Body of pancreas (tissue), 4 donors: ENCODE results near the gene ANKRD11. TPM values are rescaled to one million over a fixed set of nuclear protein-coding genes. Genes with fewer than 3 reads are reported as not detected.

Experiments
- ATAC-seq: fragments of 150-250 bp; one replicate; pipeline ENCODE4 v1.9.1; 2016
- DNase-seq, 4 donors: peaks; one replicate each; pipeline ENCODE4 v3.0.0-alpha.2; 2019
- H3K27ac ChIP-seq, 4 donors: fragments of 200-600 bp; sonication (generic); 1 replicate in 3 of 4; 2 replicates in 1 of 4; pipeline versions ENCODE4 v1.5.1 to v1.6.1; 2016 to 2019; ENCODE audit warnings: mild to moderate bottlenecking in 1 of 4, mixed read lengths in 1 of 4, moderate library complexity in 1 of 4
- H3K27me3 ChIP-seq, 2 donors: fragments of 200-600 bp; sonication (generic); one replicate each; pipeline ENCODE4 v1.6.0; 2016; ENCODE audit warnings: mild to moderate bottlenecking in 1 of 2
- H3K36me3 ChIP-seq, 2 donors: fragments of 200-600 bp; sonication (generic); replicated peaks in 1 of 2; 2 replicates each; pipeline ENCODE4 v1.5.1; 2016; ENCODE audit warnings: low read depth in 2 of 2; ENCODE audit not compliant: insufficient read depth in 1 of 2
- H3K4me1 ChIP-seq: fragments of 200-600 bp; sonication (generic); one replicate; pipeline ENCODE4 v1.6.0; 2016
- H3K4me3 ChIP-seq, 2 donors: fragments of 200-600 bp; sonication (generic); 1 replicate in 1 of 2; 2 replicates in 1 of 2; pipeline ENCODE4 v1.5.1; 2016 to 2019
- H3K9me3 ChIP-seq, 3 donors: fragments of 200-600 bp; sonication (generic); 1 replicate in 2 of 3; 2 replicates in 1 of 3; pipeline ENCODE4 v1.5.1; 2016
- CTCF ChIP-seq, 7 experiments: fragments of 450-650 bp in 4 of 7; fragments of 200-600 bp in 3 of 7; sonication (generic) in 3 of 7; IDR thresholded peaks; one replicate each; pipeline ENCODE4 v1.5.1; 2016 to 2019; ENCODE audit warnings: antibody characterized with exemption in 7 of 7
- POLR2A ChIP-seq, 3 donors: fragments of 450-650 bp; IDR thresholded peaks; one replicate each; pipeline ENCODE4 v1.6.1; 2016; ENCODE audit warnings: antibody characterized with exemption in 3 of 3, mild to moderate bottlenecking in 2 of 3
- WGBS, 2 donors: methylation state at CpG; one replicate each; pipeline ENCODE4 v1.1.5; 2017; 5-methylcytosine and 5-hydroxymethylcytosine counted together
- intact Hi-C: fragments of 100-400 bp; cut with DNase I; formaldehyde crosslinking; loops from one replicate; pipeline ENCODE4 v1.15.1; 2023
- total RNA-seq, 2 donors: library from RNA; depleted of rRNA; stranded (reverse); fragments of >200 nt; gene quantifications; one replicate each; pipeline ENCODE4 v1.1.0, GENCODE V29; 2016

The ANKRD11 gene
- total RNA-seq, 2 donors from 2014 or later, result 52.1 to 97.9 TPM

DNA sequence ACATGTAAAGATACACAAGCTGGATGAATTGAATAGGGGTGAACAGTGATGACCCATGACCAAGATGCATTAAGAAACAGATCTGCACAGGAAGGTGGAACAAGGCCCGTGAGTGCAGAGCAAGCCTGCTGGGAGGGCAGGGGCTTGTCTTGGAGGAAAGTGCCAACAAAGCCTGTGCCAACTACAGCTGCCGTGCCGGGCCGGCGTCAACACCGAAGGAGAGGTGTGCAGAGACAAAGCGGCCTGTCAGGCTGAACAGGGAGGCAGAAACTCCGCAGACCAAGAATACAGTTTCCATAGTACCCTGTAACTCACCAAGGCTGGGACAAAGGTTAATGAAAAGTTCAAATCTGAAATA lies 46.7 kb downstream of the ANKRD11 start:
- intact Hi-C loops, result no loop called here
- ATAC-seq, result peak; percentile 63
- peak overlapping the region; percentile 39 to 70 (median 53) for H3K27ac ChIP-seq

GRCh38 chr16:89442990-89443726 lies 47.2 kb downstream of the ANKRD11 start:
- 23 to 31% methylated on average over 13 of the region's 13 CpGs for WGBS, 2 donors
- Histone ChIP-seq H3K27me3 (no peaks in the 10 kb centered on the region), H3K4me1 (peaks cover 83% of the 10 kb centered on the region), H3K36me3 (no peaks in the 10 kb centered on the region), H3K27ac (peak overlapping the region; percentile 40 to 70 (median 53)), H3K9me3 (no peaks in the 10 kb centered on the region), H3K4me3 (no peak overlapping the region)
- ATAC-seq (peak; percentile 31), DNase-seq (peak; percentile 53 to 76 (median 64))
- TF ChIP-seq CTCF (IDR thresholded peaks at IDR 0.05) (peak in 2 of 7 experiments; percentile 7 to 10), POLR2A (IDR thresholded peaks at IDR 0.05) (no peak)
- intact Hi-C loops, result no loop called here

More for the DNA sequence above, 46.7 kb downstream of the ANKRD11 start:
- H3K9me3 ChIP-seq, result no peaks in the 10 kb centered on the region
- H3K4me3 ChIP-seq, result no peak overlapping the region
- 7 to 14% methylated on average over 8 of the region's 8 CpGs for WGBS, 2 donors
- peak; percentile 69 to 78 (median 74) for DNase-seq
- peaks cover 83% of the 10 kb centered on the region for H3K4me1 ChIP-seq
- TF ChIP-seq CTCF (IDR thresholded peaks at IDR 0.05), result no peak
- TF ChIP-seq POLR2A (IDR thresholded peaks at IDR 0.05), result no peak
- H3K36me3 ChIP-seq, result no peaks in the 10 kb centered on the region
- no peaks in the 10 kb centered on the region for H3K27me3 ChIP-seq

- ATAC-seq, result no peak
- Histone ChIP-seq H3K27me3 (no peaks in the 10 kb centered on the region), H3K36me3 (no peaks in the 10 kb centered on the region), H3K27ac (peak overlapping the region; percentile 32 to 70 (median 52)), H3K9me3 (no peaks in the 10 kb centered on the region), H3K4me3 (no peak overlapping the region), H3K4me1 (peaks cover 85% of the 10 kb centered on the region)
- TF ChIP-seq CTCF (IDR thresholded peaks at IDR 0.05) (no peak), POLR2A (IDR thresholded peaks at IDR 0.05) (no peak)
- no peak for DNase-seq
- WGBS, 2 donors, result 30 to 43% methylated on average over 7 to 10 of the region's 10 CpGs
- intact Hi-C loops, result no loop called here
Observed at GRCh38 chr16:89442588-89442987, 47.8 kb downstream of the ANKRD11 start.

- Histone ChIP-seq H3K9me3 (no peaks in the 10 kb centered on the region), H3K4me1 (peaks cover 64% of the 10 kb centered on the region), H3K36me3 (no peaks in the 10 kb centered on the region), H3K4me3 (no peak overlapping the region), H3K27ac (no peak overlapping the region), H3K27me3 (no peaks in the 10 kb centered on the region)
- ATAC-seq, result no peak
- WGBS, 2 donors, result 80 to 82% methylated on average over 3 to 5 of the region's 5 CpGs
- no peak for DNase-seq
- intact Hi-C loops, result no loop called here
- TF ChIP-seq POLR2A (IDR thresholded peaks at IDR 0.05) (no peak), CTCF (IDR thresholded peaks at IDR 0.05) (no peak)
Observed at GRCh38 chr16:89439659-89440058, 50.7 kb downstream of the ANKRD11 start.

DNA sequence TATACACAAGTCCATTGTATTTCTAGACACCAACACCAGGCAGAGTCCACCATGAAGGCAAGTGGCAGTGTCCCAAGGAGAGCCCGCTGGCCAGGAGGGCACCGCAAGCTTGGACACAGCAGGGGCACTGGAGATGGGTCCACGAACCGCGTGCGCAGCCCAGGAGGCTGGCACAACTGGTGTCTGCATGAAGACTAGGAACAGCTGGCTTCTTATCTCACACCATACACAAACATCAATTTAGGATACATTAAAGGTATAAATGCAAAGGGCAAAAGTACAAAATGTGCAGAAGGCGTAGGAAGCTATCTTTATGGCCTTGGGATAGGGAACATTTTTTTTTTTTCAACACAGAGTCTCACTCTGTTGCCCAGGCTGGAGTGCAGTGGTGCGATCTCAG lies 52.4 kb downstream of the ANKRD11 start:
- H3K27me3 ChIP-seq, result no peaks in the 10 kb centered on the region
- TF ChIP-seq POLR2A (IDR thresholded peaks at IDR 0.05), result no peak
- no peak for TF ChIP-seq CTCF (IDR thresholded peaks at IDR 0.05)
- WGBS, 2 donors, result 60 to 71% methylated on average over 7 to 8 of the region's 8 CpGs
- H3K27ac ChIP-seq, result peak overlapping the region in 1 of 4 donors; percentile 14
- peaks cover 62% of the 10 kb centered on the region for H3K4me1 ChIP-seq
- H3K9me3 ChIP-seq, result no peaks in the 10 kb centered on the region
- DNase-seq (no peak), ATAC-seq (no peak)
- no peak overlapping the region for H3K4me3 ChIP-seq
- intact Hi-C loops, result no loop called here
- H3K36me3 ChIP-seq, result no peaks in the 10 kb centered on the region
